HepG2 (cell line): ENCODE measurements around the gene HSPA14. TPM values are rescaled to one million over a fixed set of nuclear protein-coding genes. Genes with fewer than 3 reads are reported as not detected.

Experiments
- HES4 ChIP-seq: sonication (generic); formaldehyde crosslinking; IDR thresholded peaks from 2 replicates; pipeline ENCODE4 v1.9.0; 2021; ENCODE audit warnings: mild to moderate bottlenecking, missing genetic modification reagents, borderline replicate concordance
- IRF2 ChIP-seq: IDR thresholded peaks from 2 replicates; pipeline ENCODE4 v1.6.1; 2018; ENCODE audit warnings: missing genetic modification reagents, missing compliant biosample characterization
- KLF11 ChIP-seq: IDR thresholded peaks from 2 replicates; pipeline ENCODE4 v1.6.1; 2016; ENCODE audit warnings: missing compliant biosample characterization
- MAFK ChIP-seq, 2 experiments: IDR thresholded peaks in 1 of 2; conservative IDR thresholded peaks in 1 of 2; 2 replicates each; pipeline ENCODE4 v1.6.1; 2011; ENCODE audit warnings: improper control_type of control experiment in 2 of 2, low read length in 2 of 2
- MIER2 ChIP-seq: IDR thresholded peaks from 2 replicates; pipeline ENCODE4 v1.6.1; 2016; ENCODE audit warnings: missing biosample characterization, missing genetic modification reagents
- MIER3 ChIP-seq: IDR thresholded peaks from 2 replicates; pipeline ENCODE4 v1.6.1; 2016; ENCODE audit warnings: missing compliant biosample characterization, borderline replicate concordance
- NFIC ChIP-seq: IDR thresholded peaks from 2 replicates; pipeline ENCODE4 v1.6.1; 2012; ENCODE audit warnings: mild to moderate bottlenecking, low read length, inconsistent platforms
- NKX3-1 ChIP-seq: sonication (generic); formaldehyde crosslinking; IDR thresholded peaks from 2 replicates; pipeline ENCODE4 v1.5.0; 2020; ENCODE audit warnings: missing genetic modification reagents
- NR2F1 ChIP-seq, 2 experiments: fragments of 450-650 bp in 1 of 2; formaldehyde crosslinking in 1 of 2; IDR thresholded peaks; 2 replicates each; pipeline versions ENCODE4 v1.5.0 to v1.6.1; 2016 to 2020; ENCODE audit warnings: mild to moderate bottlenecking in 1 of 2, missing compliant biosample characterization in 1 of 2, missing genetic modification reagents in 1 of 2, moderate library complexity in 1 of 2
- RBFOX2 ChIP-seq: fragments of 200-400 bp; formaldehyde crosslinking; IDR thresholded peaks from 2 replicates; pipeline ENCODE4 v1.6.1; 2017; ENCODE audit warnings: low read depth, mild to moderate bottlenecking, low read length
- RFXANK ChIP-seq: IDR thresholded peaks from 2 replicates; pipeline ENCODE4 v1.6.1; 2016
- RNF2 ChIP-seq: fragments of 450-650 bp; conservative IDR thresholded peaks from 2 replicates; pipeline ENCODE4 v1.6.1; 2016; ENCODE audit warnings: low read depth
- ZFP90 ChIP-seq: sonication (generic); formaldehyde crosslinking; IDR thresholded peaks from 2 replicates; pipeline ENCODE4 v1.8.0; 2022; ENCODE audit warnings: missing genetic modification reagents, mild to moderate bottlenecking, inconsistent platforms, borderline replicate concordance
- ZNF3 ChIP-seq: IDR thresholded peaks from 2 replicates; pipeline ENCODE4 v1.7.0; 2017; ENCODE audit warnings: inconsistent platforms
- ZNF34 ChIP-seq: sonication (generic); formaldehyde crosslinking; IDR thresholded peaks from 2 replicates; pipeline ENCODE4 v1.4.0; 2020; ENCODE audit warnings: mild to moderate bottlenecking, missing genetic modification reagents, borderline replicate concordance
- ZNF614 ChIP-seq: IDR thresholded peaks from 2 replicates; pipeline ENCODE4 v1.6.1; 2018; ENCODE audit warnings: missing biosample characterization, missing genetic modification reagents, inconsistent platforms, borderline replicate concordance
- ZNF619 ChIP-seq: sonication (generic); formaldehyde crosslinking; IDR thresholded peaks from 2 replicates; pipeline ENCODE4 v1.4.0; 2020; ENCODE audit warnings: mild to moderate bottlenecking, missing genetic modification reagents
- ZNF7 ChIP-seq: IDR thresholded peaks from 2 replicates; pipeline ENCODE4 v1.6.1; 2016; ENCODE audit warnings: missing biosample characterization, missing genetic modification reagents
- ZNF713 ChIP-seq: sonication (generic); formaldehyde crosslinking; IDR thresholded peaks from 2 replicates; pipeline ENCODE4 v1.4.0; 2020; ENCODE audit warnings: mild to moderate bottlenecking, missing genetic modification reagents
- ZNF749 ChIP-seq: sonication (generic); formaldehyde crosslinking; IDR thresholded peaks from 2 replicates; pipeline ENCODE4 v1.8.0; 2022; ENCODE audit warnings: mild to moderate bottlenecking, missing genetic modification reagents, moderate library complexity, borderline replicate concordance
- ZSCAN12 ChIP-seq: sonication (generic); formaldehyde crosslinking; IDR thresholded peaks from 2 replicates; pipeline ENCODE4 v1.9.0; 2021; ENCODE audit warnings: mild to moderate bottlenecking, missing genetic modification reagents
- polyA plus RNA-seq, 8 experiments: library from polyadenylated mRNA; depleted of rRNA in 3 of 8; stranded (reverse) in 7 of 8; unstranded in 1 of 8; fragments of >200 nt; fragmentation: Illumina TruSeq in 4 of 8; extraction: Trizol in 4 of 8; gene quantifications; 2 replicates each; pipeline versions ENCODE4 v1.2.1 to v1.2.3, GENCODE V29; 2011 to 2016; ENCODE audit warnings: low read depth in 4 of 8, missing spikeins in 1 of 8, mixed read lengths in 1 of 8; ENCODE audit not compliant: insufficient read depth in 1 of 8
- total RNA-seq, 5 experiments: library from RNA; depleted of rRNA; stranded (reverse); fragments of >200 nt; fragmentation: Illumina TruSeq; extraction: Trizol; gene quantifications; 2 replicates each; pipeline ENCODE4 v1.2.3, GENCODE V29; 2016; ENCODE audit warnings: low read depth in 1 of 5
- TF ChIP-seq, protein P1 (sequence below): IDR thresholded peaks from 2 replicates; pipeline ENCODE4 v1.6.1; 2016; ENCODE audit warnings: mild to moderate bottlenecking
- TF ChIP-seq, protein P2 (sequence below): IDR thresholded peaks from 2 replicates; pipeline ENCODE4 v1.6.1; 2016; ENCODE audit warnings: missing compliant biosample characterization, missing genetic modification reagents, borderline replicate concordance
- TF ChIP-seq, protein P3 (sequence below): IDR thresholded peaks from 2 replicates; pipeline ENCODE4 v1.4.0; 2020; ENCODE audit warnings: mild to moderate bottlenecking, missing genetic modification reagents

The HSPA14 gene
- total and polyA plus RNA-seq, 2 of the 13 experiments (the other 11 are each of a cell fraction or from before 2014, with no cell fraction given): 10.7 to 29.8 TPM

DNA sequence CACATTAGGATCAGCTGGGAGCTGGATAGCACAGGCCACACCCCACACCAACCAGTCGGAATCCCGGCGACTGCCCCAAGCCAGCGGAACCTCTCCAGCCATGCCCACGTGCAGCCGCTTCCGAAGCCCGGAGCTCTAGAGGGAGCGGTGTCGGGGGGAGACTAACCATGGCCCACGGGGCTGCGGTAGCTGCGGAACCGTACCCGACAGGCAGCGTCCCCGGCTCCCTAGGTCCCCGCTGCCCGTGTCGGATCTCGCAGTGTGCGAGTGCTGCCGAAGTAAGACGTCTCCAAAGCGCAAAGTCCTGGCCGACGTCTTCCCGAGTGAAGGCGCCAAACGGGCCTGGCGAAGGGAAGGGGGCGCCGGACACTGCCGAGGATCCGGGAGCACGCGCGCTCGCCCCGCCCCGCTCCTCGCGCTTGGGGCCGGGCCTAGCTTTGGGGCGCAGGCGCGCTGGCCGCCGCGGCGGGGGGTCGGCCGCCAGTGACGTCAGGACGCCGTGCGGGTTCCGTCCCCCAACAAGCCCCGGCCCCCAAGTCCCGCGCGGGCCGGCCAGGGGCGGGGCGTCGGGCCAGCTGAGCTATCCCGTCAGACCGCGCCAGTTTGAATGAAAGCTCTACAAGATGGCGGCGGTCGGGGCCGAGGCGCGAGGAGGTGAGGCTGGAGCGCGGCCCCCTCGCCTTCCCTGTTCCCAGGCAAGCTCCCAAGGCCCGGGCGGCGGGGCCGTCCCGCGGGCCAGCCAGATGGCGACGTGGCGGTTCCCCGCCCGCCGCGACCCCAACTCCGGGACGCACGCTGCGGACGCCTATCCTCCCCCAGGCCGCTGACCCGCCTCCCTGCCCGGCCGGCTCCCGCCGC is 40.4 kb downstream of the HSPA14 start, which contains the start of gene SUV39H2 (continued):
- TF ChIP-seq, protein P1, sequence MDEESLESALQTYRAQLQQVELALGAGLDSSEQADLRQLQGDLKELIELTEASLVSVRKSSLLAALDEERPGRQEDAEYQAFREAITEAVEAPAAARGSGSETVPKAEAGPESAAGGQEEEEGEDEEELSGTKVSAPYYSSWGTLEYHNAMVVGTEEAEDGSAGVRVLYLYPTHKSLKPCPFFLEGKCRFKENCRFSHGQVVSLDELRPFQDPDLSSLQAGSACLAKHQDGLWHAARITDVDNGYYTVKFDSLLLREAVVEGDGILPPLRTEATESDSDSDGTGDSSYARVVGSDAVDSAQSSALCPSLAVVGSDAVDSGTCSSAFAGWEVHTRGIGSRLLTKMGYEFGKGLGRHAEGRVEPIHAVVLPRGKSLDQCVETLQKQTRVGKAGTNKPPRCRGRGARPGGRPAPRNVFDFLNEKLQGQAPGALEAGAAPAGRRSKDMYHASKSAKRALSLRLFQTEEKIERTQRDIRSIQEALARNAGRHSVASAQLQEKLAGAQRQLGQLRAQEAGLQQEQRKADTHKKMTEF (CRISPR knock-in tag): peak; percentile 67; the same call in 1 of the 2 replicates
- TF ChIP-seq KLF11 (CRISPR knock-in tag) (0 out of 2 replicates have a peak, but pooled peaks have one; percentile 79), NFIC (no peak), RBFOX2 (peak; percentile 92), ZNF3 (0 out of 2 replicates have a peak, but pooled peaks have one; percentile 46), ZNF713 (no peak), ZNF614 (CRISPR knock-in tag) (peak; percentile 67; the same call in 1 of the 2 replicates), MIER3 (CRISPR knock-in tag) (peak; percentile 81; the same call in 1 of the 2 replicates), MAFK (conservative IDR thresholded peaks at IDR 0.05 in 1 of 2, IDR thresholded peaks at IDR 0.05 in 1 of 2; ENCODE audit: low read length in 2 of 2) (no peak), MIER2 (CRISPR knock-in tag) (peak; percentile 54; the same call in 1 of the 2 replicates), NKX3-1 (CRISPR knock-in tag) (0 out of 2 replicates have a peak, but pooled peaks have one; percentile 25), RFXANK (CRISPR knock-in tag) (0 out of 2 replicates have a peak, but pooled peaks have one; percentile 65), ZNF619 (CRISPR knock-in tag) (no peak), NR2F1 (CRISPR knock-in tag; IDR thresholded peaks at IDR 0.05) (peak in 1 of 2 experiments; percentile 29; a peak in 1 of 4 replicates), RNF2 (peak; percentile 90; the same call in 1 of the 2 replicates), ZNF749 (0 out of 2 replicates have a peak, but pooled peaks have one; percentile 43), ZNF7 (CRISPR knock-in tag) (no peak), IRF2 (CRISPR knock-in tag) (peak; percentile 52; the same call in 1 of the 2 replicates), ZFP90 (CRISPR knock-in tag) (0 out of 2 replicates have a peak, but pooled peaks have one; percentile 52), ZNF34 (CRISPR knock-in tag) (no peak), ZSCAN12 (CRISPR knock-in tag) (no peak), HES4 (CRISPR knock-in tag) (0 out of 2 replicates have a peak, but pooled peaks have one; percentile 27)
- TF ChIP-seq, protein P2, sequence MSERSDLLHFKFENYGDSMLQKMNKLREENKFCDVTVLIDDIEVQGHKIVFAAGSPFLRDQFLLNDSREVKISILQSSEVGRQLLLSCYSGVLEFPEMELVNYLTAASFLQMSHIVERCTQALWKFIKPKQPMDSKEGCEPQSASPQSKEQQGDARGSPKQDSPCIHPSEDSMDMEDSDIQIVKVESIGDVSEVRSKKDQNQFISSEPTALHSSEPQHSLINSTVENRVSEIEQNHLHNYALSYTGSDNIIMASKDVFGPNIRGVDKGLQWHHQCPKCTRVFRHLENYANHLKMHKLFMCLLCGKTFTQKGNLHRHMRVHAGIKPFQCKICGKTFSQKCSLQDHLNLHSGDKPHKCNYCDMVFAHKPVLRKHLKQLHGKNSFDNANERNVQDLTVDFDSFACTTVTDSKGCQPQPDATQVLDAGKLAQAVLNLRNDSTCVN (CRISPR knock-in tag): no peak; the same call in none of the 2 replicates
- TF ChIP-seq, protein P3, sequence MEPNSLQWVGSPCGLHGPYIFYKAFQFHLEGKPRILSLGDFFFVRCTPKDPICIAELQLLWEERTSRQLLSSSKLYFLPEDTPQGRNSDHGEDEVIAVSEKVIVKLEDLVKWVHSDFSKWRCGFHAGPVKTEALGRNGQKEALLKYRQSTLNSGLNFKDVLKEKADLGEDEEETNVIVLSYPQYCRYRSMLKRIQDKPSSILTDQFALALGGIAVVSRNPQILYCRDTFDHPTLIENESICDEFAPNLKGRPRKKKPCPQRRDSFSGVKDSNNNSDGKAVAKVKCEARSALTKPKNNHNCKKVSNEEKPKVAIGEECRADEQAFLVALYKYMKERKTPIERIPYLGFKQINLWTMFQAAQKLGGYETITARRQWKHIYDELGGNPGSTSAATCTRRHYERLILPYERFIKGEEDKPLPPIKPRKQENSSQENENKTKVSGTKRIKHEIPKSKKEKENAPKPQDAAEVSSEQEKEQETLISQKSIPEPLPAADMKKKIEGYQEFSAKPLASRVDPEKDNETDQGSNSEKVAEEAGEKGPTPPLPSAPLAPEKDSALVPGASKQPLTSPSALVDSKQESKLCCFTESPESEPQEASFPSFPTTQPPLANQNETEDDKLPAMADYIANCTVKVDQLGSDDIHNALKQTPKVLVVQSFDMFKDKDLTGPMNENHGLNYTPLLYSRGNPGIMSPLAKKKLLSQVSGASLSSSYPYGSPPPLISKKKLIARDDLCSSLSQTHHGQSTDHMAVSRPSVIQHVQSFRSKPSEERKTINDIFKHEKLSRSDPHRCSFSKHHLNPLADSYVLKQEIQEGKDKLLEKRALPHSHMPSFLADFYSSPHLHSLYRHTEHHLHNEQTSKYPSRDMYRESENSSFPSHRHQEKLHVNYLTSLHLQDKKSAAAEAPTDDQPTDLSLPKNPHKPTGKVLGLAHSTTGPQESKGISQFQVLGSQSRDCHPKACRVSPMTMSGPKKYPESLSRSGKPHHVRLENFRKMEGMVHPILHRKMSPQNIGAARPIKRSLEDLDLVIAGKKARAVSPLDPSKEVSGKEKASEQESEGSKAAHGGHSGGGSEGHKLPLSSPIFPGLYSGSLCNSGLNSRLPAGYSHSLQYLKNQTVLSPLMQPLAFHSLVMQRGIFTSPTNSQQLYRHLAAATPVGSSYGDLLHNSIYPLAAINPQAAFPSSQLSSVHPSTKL (CRISPR knock-in tag): peak; percentile 52; the same call in 1 of the 2 replicates
